K562 (cell line): ENCODE measurements around the gene DHRS13. TPM values are rescaled to one million over a fixed set of nuclear protein-coding genes. Genes with fewer than 3 reads are reported as not detected.
A peak's percentile ranks its signal among the peaks of the same experiment; 100 is the strongest.

ENCODE experiments used
- CHD2 ChIP-seq: IDR thresholded peaks from 2 replicates; pipeline ENCODE4 v1.6.1; 2011; ENCODE audit warnings: low read depth, low read length
- HMGN3 ChIP-seq: IDR thresholded peaks from 2 replicates; pipeline ENCODE4 v1.6.1; 2011; ENCODE audit warnings: borderline replicate concordance, low read depth, mild to moderate bottlenecking, mixed read lengths, low read length; ENCODE audit not compliant: insufficient read length; ENCODE audit errors: extremely low read depth
- HNRNPL ChIP-seq: fragments of 200-400 bp; formaldehyde crosslinking; IDR thresholded peaks from 2 replicates; pipeline ENCODE4 v1.6.1; 2017; ENCODE audit warnings: low read depth, mild to moderate bottlenecking, low read length
- HNRNPUL1 ChIP-seq: fragments of 200-400 bp; formaldehyde crosslinking; IDR thresholded peaks from 2 replicates; pipeline ENCODE4 v1.6.1; 2017; ENCODE audit warnings: low read length
- LEF1 ChIP-seq: fragments of 450-650 bp; IDR thresholded peaks from 2 replicates; pipeline ENCODE4 v1.6.1; 2016; ENCODE audit warnings: mild to moderate bottlenecking
- MAFF ChIP-seq: IDR thresholded peaks from 2 replicates; pipeline ENCODE4 v1.6.1; 2012; ENCODE audit warnings: low read length, improper control_type of control experiment
- MEF2D ChIP-seq: conservative IDR thresholded peaks from 2 replicates; pipeline ENCODE4 v1.6.1; 2016; ENCODE audit warnings: low read depth, missing genetic modification characterization, missing compliant biosample characterization
- NFE2L1 ChIP-seq: fragments of 450-650 bp; IDR thresholded peaks from 2 replicates; pipeline ENCODE4 v1.6.1; 2016; ENCODE audit warnings: missing genetic modification characterization, low read depth, mild to moderate bottlenecking, missing compliant biosample characterization, moderate library complexity, borderline replicate concordance
- NONO ChIP-seq, 2 experiments: fragments of 200-400 bp in 1 of 2; fragments of 450-650 bp in 1 of 2; formaldehyde crosslinking in 1 of 2; IDR thresholded peaks; 2 replicates each; pipeline ENCODE4 v1.6.1; 2017; ENCODE audit warnings: low read depth in 2 of 2, mild to moderate bottlenecking in 2 of 2, moderate library complexity in 2 of 2, low read length in 1 of 2
- SAP30 ChIP-seq: fragments of 200-600 bp; sonication (generic); IDR thresholded peaks from 2 replicates; pipeline ENCODE4 v1.6.1; 2012; ENCODE audit warnings: borderline replicate concordance, low read depth, mild to moderate bottlenecking, moderate library complexity, low read length, control low read depth, inconsistent platforms; ENCODE audit not compliant: insufficient read depth, poor library complexity, severe bottlenecking
- SIN3A ChIP-seq, 2 experiments: fragments of 150-350 bp in 1 of 2; IDR thresholded peaks; 2 replicates each; pipeline ENCODE4 v1.6.1; 2011 to 2016; ENCODE audit warnings: borderline replicate concordance in 2 of 2, low read depth in 2 of 2, low read length in 2 of 2, mild to moderate bottlenecking in 2 of 2, moderate library complexity in 2 of 2; ENCODE audit not compliant: control insufficient read depth in 1 of 2
- TCF3 ChIP-seq: sonication (generic); formaldehyde crosslinking; IDR thresholded peaks from 2 replicates; pipeline ENCODE4 v1.4.0; 2020; ENCODE audit warnings: mild to moderate bottlenecking, missing genetic modification reagents
- ZFP30 ChIP-seq: fragments of 250-450 bp; sonication (Bioruptor Pico); IDR thresholded peaks from 2 replicates; pipeline ENCODE4 v1.8.0; 2022; ENCODE audit warnings: moderate library complexity, mild to moderate bottlenecking, inconsistent platforms, borderline replicate concordance
- ZNF253 ChIP-seq: fragments of 250-450 bp; sonication (Bioruptor Pico); conservative IDR thresholded peaks from 2 replicates; pipeline ENCODE4 v1.6.1; 2021; ENCODE audit warnings: mild to moderate bottlenecking
- ZNF384 ChIP-seq: IDR thresholded peaks from 2 replicates; pipeline ENCODE4 v1.6.1; 2012; ENCODE audit warnings: low read depth, low read length, improper control_type of control experiment
- ZNF592 ChIP-seq: fragments of 450-650 bp; IDR thresholded peaks from 2 replicates; pipeline ENCODE4 v1.6.1; 2017; ENCODE audit warnings: antibody characterized with exemption, mild to moderate bottlenecking
- polyA plus RNA-seq, 8 experiments: library from polyadenylated mRNA; depleted of rRNA in 4 of 8; stranded (reverse) in 5 of 8; unstranded in 3 of 8; fragments of >200 nt; fragmentation: Nextera tagmentation in 2 of 8; fragmentation: Illumina TruSeq in 1 of 8; extraction: Ambion mirVana in 2 of 8; extraction: Trizol in 1 of 8; gene quantifications; 2 replicates each; pipeline versions ENCODE4 v1.2.1 to v1.2.3, GENCODE V29; 2011 to 2014; ENCODE audit warnings: inconsistent platforms in 1 of 8, missing spikeins in 1 of 8
- total RNA-seq, 7 experiments: library from RNA; depleted of rRNA in 6 of 7; stranded (reverse); fragments of >200 nt in 6 of 7; fragmentation: Illumina TruSeq in 2 of 7; extraction: Trizol in 2 of 7; gene quantifications; 2 replicates each; pipeline versions ENCODE4 v1.2.1 to v1.2.3, GENCODE V29; 2011 to 2021; ENCODE audit warnings: low replicate concordance in 1 of 7
- TF ChIP-seq, protein P1 (sequence below): fragments of 450-650 bp; IDR thresholded peaks from 2 replicates; pipeline ENCODE4 v1.6.1; 2016; ENCODE audit warnings: borderline replicate concordance
- TF ChIP-seq, protein P2 (sequence below): sonication (generic); formaldehyde crosslinking; IDR thresholded peaks from 2 replicates; pipeline ENCODE4 v1.8.0; 2022; ENCODE audit warnings: mild to moderate bottlenecking, missing genetic modification reagents

DHRS13 gene
- total and polyA plus RNA-seq, 9 of the 15 experiments (the other 6 are each of a cell fraction or from before 2014, with no cell fraction given) = 0.32 to 52.3 (median 34.3) TPM; not detected in 1

- TF ChIP-seq ZNF592 (0 out of 2 replicates have a peak, but pooled peaks have one; percentile 15), HNRNPUL1 (no peak), NFE2L1 (tag) (no peak), CHD2 (no peak), HMGN3 (no peak), MAFF (0 out of 2 replicates have a peak, but pooled peaks have one; percentile 5), ZNF384 (no peak), SIN3A (IDR thresholded peaks at IDR 0.05; ENCODE audit: borderline replicate concordance in 2 of 2, control insufficient read depth in 1 of 2, low read depth in 2 of 2, low read length in 2 of 2) (0 out of 4 replicates have a peak, but pooled peaks of 1 of the 2 experiments have one; percentile 14), ZNF253 (CRISPR knock-in tag) (no peak), NONO (IDR thresholded peaks at IDR 0.05; ENCODE audit: low read depth in 2 of 2, low read length in 1 of 2) (no peak), TCF3 (CRISPR knock-in tag) (peak; percentile 54), LEF1 (no peak), SAP30 (no peak), HNRNPL (no peak), ZFP30 (CRISPR knock-in tag) (no peak), MEF2D (tag) (no peak)
- TF ChIP-seq, protein P1, sequence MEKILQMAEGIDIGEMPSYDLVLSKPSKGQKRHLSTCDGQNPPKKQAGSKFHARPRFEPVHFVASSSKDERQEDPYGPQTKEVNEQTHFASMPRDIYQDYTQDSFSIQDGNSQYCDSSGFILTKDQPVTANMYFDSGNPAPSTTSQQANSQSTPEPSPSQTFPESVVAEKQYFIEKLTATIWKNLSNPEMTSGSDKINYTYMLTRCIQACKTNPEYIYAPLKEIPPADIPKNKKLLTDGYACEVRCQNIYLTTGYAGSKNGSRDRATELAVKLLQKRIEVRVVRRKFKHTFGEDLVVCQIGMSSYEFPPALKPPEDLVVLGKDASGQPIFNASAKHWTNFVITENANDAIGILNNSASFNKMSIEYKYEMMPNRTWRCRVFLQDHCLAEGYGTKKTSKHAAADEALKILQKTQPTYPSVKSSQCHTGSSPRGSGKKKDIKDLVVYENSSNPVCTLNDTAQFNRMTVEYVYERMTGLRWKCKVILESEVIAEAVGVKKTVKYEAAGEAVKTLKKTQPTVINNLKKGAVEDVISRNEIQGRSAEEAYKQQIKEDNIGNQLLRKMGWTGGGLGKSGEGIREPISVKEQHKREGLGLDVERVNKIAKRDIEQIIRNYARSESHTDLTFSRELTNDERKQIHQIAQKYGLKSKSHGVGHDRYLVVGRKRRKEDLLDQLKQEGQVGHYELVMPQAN = no peak
- TF ChIP-seq, protein P2, sequence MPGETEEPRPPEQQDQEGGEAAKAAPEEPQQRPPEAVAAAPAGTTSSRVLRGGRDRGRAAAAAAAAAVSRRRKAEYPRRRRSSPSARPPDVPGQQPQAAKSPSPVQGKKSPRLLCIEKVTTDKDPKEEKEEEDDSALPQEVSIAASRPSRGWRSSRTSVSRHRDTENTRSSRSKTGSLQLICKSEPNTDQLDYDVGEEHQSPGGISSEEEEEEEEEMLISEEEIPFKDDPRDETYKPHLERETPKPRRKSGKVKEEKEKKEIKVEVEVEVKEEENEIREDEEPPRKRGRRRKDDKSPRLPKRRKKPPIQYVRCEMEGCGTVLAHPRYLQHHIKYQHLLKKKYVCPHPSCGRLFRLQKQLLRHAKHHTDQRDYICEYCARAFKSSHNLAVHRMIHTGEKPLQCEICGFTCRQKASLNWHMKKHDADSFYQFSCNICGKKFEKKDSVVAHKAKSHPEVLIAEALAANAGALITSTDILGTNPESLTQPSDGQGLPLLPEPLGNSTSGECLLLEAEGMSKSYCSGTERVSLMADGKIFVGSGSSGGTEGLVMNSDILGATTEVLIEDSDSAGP (CRISPR knock-in tag) = no peak
Observed at GRCh38 chr17:28906706-28907438, 4.0 kb upstream of the DHRS13 start (continued).
